ENCODE data around the gene TTLL6. TPM values are rescaled to one million over a fixed set of nuclear protein-coding genes. Genes with fewer than 3 reads are reported as not detected.
A peak's percentile ranks its signal among the peaks of the same experiment; 100 is the strongest.
"Not testable (repeated sequence)": the region's sequence is repeated elsewhere in the genome, so short reads cannot be mapped to it uniquely, and the experiment has no call there.

Gene TTLL6
- total RNA-seq, 1 experiment from 2014 or later = 0.34 TPM

DNA sequence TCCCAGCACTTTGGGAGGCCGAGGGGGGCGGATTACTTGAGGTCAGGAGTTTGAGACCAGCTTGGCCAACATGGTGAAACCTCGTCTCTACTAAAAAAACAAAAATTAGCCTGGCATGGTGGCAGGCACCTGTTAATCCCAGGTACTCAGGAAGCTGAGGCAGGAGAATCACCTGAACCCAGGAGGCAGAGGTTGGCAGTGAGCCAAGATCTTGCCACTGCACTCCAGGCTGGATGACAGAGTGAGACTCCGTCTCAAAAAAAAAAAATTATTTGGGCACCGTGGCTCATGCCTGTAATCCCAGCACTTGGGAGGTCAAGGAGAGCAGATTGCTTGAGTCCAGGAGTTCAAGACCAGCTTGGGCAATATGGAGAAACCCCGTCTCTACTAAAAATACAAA is 3.9 kb upstream of the TTLL6 start:
- in situ Hi-C loops (cut with HindIII; ENCODE audit: low pct_unique_long_range_greater_than_20kb, low sequenced_read_pairs) = not testable (repeated sequence)

DNA sequence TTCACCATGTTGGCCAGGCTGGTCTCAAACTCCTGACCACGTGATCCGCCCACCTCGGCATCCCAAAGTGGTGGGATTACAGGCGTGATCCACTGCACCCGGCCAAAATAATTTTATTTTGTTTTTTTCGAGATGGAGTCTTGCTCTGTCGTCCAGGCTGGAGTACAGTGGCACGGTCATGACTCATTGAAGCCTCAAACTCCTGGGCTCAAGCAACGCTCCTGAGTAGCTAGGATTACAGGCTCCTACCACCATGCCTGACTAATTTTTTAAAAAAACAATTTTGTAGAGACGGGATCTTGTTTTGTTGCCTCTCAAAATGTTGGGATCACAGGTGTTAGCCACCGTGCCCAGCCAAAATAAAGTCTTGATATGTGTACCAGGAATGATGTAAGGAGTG is 2.4 kb upstream of the TTLL6 start:
- in situ Hi-C loops (cut with HindIII; ENCODE audit: low pct_unique_long_range_greater_than_20kb, low sequenced_read_pairs) = loop anchor here (10.0 kb wide), 1 partner anchor 65 kb away; no protein-coding TSS in a partner anchor
- DNase-seq (ENCODE audit: low read depth) = no peak

More for the DNA sequence above, 3.9 kb upstream of the TTLL6 start:
- DNase-seq (ENCODE audit: low read depth) = not testable (repeated sequence)

DNA sequence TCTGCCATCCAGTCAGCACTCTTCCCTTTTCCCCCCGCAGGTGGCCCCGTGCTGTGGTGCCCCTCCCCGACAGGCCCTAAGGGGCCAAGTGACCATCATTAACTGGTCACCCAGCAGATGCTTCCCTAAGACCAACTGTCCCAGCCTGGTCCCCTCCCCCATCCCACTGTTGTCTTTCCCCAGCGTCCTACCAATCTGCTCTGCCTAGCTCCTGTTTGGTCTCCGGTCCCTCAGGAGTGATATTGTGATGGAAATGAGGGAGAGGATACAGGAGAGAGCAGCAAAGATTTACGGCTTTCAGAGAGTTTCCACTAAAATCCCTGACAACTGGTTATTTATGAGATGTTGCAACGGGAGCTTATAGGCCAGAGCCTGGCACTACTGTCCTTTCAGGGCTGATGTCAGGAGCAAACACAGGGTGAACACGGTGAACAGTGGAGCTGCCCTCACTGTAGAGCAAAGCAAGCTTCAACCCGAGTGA is 1.4 kb upstream of the TTLL6 start:
- in situ Hi-C loops (cut with HindIII; ENCODE audit: low pct_unique_long_range_greater_than_20kb, low sequenced_read_pairs) = loop anchor here (10.0 kb wide), 1 partner anchor 66 kb away; no protein-coding TSS in a partner anchor
- no peak for DNase-seq (ENCODE audit: low read depth)

DNA sequence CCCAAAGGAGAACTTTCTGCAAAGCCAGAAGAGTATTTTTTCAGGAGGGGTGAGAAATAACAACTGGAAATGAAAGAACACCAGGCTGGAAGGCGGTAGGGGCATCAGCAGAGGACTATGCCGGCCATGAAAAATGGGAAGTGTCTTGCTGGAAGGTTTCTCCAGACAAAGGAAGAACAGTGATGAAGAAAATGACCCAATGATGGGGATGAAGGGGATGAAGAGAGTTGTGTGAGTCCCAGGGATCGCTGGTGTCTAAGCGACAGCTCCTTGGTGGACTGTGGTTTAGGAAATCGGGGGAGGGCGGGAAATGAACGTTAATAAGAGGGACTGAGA is 623 bp downstream of the TTLL6 start:
- DNase-seq (ENCODE audit: low read depth) = no peak
- in situ Hi-C loops (cut with HindIII; ENCODE audit: low pct_unique_long_range_greater_than_20kb, low sequenced_read_pairs) = loop anchor here (10.0 kb wide), 1 partner anchor 68 kb away; no protein-coding TSS in a partner anchor

DNA sequence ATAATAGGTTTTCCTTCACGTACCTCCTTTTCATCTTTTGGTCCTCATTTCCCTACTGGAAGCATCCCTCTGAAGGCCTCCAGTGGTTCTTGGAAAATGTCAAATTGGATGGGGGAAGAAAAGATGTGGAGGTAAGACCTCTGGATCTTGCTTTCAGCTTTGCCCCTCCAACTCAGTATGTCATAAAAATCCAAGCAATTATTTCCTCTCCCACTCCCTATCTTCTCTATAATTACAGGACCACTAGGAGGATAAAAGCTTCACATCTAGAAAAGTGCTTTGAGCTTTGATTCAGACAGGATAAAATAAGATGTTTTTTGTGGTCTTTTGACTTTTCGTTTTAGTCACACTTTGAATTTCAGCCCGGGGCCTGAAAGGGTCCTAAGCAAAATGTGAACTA is 1.7 kb downstream of the TTLL6 start:
- DNase-seq (ENCODE audit: low read depth) = no peak
- in situ Hi-C loops (cut with HindIII; ENCODE audit: low pct_unique_long_range_greater_than_20kb, low sequenced_read_pairs) = loop anchor here (10.0 kb wide), 1 partner anchor 69 kb away; no protein-coding TSS in a partner anchor

DNA sequence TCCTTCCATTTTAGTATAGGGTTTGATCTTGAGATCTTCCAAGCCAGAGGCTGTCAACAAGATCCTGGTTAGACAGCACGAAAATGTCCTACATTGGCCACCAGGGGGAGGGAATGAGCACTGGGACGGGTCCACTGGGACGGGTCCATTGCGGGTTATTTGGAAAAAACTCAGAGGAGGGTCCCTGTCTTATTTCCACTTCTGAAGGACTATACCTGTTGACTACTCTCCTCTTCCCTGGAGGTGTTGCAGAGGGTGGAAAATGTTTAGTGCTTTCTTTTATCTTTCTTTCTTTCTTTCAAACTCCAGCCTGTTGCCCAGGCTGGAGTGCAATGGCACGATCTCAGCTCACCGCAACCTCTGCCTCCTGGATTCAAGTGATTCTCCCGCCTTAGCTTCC is 2.5 kb downstream of the TTLL6 start:
- in situ Hi-C loops (cut with HindIII; ENCODE audit: low pct_unique_long_range_greater_than_20kb, low sequenced_read_pairs) = loop anchor here (10.0 kb wide), 1 partner anchor 70 kb away; no protein-coding TSS in a partner anchor
- DNase-seq (ENCODE audit: low read depth) = peak; percentile 43

DNA sequence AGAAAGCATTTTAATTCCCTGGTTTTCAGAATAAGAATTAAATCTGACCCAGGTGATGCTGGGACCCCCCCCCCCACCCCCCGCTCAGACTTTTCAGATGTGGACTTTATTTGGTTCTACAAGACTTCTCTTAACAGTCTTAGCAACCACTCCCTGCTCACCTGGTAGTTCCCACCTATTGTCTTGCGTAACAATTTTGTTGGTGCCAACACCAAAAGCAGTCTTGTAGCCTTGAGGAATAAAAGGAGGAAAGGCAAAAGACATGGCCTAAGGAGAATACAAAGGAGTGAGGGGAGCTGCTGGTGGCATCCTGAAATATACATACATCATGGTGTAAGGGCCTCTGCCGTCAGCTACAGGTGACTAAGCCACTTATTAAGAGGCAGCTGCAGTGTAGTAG is 5.0 kb downstream of the TTLL6 start:
- in situ Hi-C loops (cut with HindIII; ENCODE audit: low pct_unique_long_range_greater_than_20kb, low sequenced_read_pairs) = loop anchor here (10.0 kb wide), 1 partner anchor 73 kb away; no protein-coding TSS in a partner anchor
- DNase-seq (ENCODE audit: low read depth) = no peak

DNA sequence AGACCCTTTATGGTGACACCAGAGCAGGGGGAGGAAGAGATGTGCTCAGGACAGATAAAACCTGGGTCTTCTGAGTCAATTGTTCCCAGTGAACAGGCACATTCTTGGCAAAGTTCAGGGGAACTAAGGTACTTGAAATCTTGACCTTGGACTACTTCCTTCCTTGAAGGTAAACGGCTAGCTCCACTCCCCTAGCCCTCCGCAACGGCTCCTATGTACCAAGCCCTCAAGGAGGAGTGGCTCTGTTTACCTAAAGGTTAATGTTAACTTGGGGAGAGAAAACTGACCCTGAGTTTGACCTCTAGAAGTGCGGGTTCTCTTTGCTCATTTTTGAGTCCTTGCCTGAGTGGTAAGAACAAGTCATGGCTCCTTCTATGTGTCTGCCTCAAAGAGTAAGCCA is 7.8 kb downstream of the TTLL6 start:
- in situ Hi-C loops (cut with HindIII; ENCODE audit: low pct_unique_long_range_greater_than_20kb, low sequenced_read_pairs) = loop anchor here (10.0 kb wide), 2 partner anchors 74 to 236 kb away; no protein-coding TSS in a partner anchor
- DNase-seq (ENCODE audit: low read depth) = no peak

DNA sequence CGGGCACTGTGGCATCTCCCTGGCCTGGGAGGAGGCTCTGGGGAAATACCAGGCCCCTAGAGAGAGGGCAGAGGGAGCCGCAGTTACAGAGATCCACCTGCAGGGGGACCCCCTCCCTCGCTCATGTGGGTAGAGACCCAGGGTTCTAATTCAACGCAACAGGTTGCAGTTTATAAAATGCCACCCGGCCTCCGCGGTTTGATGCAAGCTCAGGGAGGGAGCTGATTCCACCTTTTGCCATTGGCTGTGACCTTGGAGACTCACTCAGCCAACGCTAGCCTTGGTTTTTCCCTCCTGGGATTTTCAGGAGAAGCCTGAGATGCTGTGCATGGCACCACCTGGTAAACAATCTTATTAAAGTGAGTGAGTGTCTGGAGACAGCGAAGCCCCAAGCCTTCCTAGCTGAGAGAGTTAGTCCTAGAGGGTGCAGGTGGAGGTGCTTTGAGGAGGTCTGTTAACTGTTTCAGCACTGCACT is 12.1 kb downstream of the TTLL6 start:
- in situ Hi-C loops (cut with HindIII; ENCODE audit: low pct_unique_long_range_greater_than_20kb, low sequenced_read_pairs) = loop anchor here (10.0 kb wide), 2 partner anchors 70 to 240 kb away; no protein-coding TSS in a partner anchor
- DNase-seq (ENCODE audit: low read depth) = peak; percentile 68

DNA sequence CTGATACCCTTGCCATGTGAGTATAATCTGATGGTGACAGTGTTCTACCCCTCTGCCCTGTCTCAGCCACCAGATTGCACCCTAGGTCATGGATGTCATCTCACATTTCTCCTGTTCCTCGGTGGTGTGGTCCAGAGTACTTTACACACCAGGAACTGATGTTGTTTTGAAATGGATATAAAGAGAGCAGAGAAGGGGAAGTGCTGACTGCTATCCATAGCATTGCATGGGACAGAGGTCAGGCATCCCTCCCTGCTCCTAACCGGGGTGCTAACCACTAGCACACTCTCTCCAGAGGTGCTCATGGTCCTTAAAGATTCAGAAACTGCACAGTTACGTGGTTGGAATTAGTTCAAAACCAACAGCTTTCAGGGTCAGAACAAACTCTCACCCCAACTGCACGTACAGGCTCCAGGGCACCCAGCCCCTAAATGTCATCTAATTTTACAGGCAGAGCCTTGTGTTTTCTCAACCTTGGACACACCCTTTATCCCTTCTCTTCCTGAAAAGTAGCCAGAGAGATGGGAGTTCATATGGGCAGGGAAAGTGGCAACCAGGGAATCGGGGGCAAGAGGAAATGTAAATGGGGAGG is 16.3 kb downstream of the TTLL6 start:
- in situ Hi-C loops (cut with HindIII; ENCODE audit: low pct_unique_long_range_greater_than_20kb, low sequenced_read_pairs) = loop anchor here (10.0 kb wide), 2 partner anchors 66 to 244 kb away; no protein-coding TSS in a partner anchor
- no peak for DNase-seq (ENCODE audit: low read depth)

DNA sequence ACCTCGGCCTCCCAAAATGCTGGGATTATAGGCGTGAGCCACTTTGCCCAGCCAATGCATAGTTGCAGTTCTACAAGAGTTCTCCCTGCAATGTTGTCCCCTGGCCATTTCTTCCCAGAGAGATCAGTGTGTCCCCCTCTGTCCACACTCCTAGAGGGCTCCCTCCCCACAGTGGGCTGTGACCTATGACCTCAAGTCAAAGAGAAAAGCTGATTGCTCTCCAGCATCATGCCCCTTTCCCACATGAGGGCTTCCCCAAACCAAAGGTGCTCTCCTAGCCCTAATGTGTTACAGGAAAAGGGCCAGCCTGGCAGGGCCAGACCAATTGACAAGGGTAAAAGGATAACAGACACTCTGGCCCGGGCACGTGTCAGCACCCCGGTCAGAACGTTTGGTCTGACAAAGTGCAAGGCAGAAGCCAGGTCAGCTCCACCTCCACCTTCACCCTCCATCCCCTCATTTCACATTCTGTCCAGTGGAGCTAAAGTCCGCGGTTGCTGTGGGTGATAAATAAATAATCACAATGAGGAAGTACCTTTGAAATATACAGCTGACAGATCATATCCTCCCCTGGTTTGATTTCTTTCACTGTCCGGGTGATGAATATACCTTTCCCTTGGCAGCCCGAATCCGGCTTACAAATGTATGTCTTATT is 17.8 kb downstream of the TTLL6 start:
- in situ Hi-C loops (cut with HindIII; ENCODE audit: low pct_unique_long_range_greater_than_20kb, low sequenced_read_pairs) = no loop called here
- peak; percentile 70 for DNase-seq (ENCODE audit: low read depth)

DNA sequence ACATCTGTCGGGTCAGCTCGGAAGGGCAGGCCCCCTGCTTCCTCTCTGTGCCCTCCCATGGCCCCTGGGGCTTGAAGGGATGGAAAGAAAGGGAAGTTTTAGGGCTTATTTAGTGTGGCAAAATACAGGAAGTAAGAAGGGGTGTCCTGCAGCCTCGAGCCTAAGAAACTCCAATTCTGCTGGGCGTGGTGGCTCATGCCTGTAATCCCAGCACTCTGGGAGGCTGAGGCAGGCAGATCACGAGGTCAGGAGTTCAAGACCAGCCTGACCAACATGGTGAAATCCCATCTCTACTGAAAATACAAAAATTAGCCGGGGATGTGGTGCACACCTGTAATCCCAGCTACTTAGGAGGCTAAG is 20.9 kb downstream of the TTLL6 start:
- in situ Hi-C loops (cut with HindIII; ENCODE audit: low pct_unique_long_range_greater_than_20kb, low sequenced_read_pairs); DNase-seq (ENCODE audit: low read depth): not testable (repeated sequence)

DNA sequence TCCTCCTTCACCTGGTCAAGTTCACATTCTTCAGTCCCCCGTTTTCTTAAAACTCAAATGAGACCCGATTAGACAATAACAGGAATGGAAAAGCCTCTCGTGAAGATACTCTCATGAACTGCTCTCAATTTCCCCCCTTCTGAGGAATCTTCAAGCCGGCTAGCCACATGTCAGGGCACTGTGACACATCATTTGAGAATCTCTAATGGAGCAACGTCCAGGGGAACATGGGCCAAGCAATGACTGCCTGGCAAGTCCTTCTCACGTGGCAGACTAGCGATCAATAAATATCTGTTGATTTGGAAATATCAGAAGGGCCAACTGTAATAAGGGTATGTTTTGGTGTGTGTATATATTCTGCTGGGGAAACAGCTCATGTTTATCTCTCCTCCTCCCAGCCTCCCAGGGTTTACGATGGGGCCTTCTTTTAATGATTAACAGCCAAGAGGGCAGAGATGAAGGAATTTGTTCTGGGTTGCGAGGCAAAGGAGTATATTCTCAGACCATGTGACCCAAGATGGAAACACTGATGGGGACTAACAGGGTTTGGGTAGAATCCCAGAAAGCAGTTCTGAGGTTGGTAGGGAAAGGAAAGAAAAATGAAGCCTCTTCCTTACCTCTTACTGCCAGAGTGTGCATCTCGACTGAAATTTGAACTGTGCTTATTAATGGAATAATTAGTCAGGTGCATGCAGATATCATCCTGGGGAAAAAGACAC is 21.4 kb downstream of the TTLL6 start:
- peak; percentile 86 for DNase-seq (ENCODE audit: low read depth)
- in situ Hi-C loops (cut with HindIII; ENCODE audit: low pct_unique_long_range_greater_than_20kb, low sequenced_read_pairs) = no loop called here

DNA sequence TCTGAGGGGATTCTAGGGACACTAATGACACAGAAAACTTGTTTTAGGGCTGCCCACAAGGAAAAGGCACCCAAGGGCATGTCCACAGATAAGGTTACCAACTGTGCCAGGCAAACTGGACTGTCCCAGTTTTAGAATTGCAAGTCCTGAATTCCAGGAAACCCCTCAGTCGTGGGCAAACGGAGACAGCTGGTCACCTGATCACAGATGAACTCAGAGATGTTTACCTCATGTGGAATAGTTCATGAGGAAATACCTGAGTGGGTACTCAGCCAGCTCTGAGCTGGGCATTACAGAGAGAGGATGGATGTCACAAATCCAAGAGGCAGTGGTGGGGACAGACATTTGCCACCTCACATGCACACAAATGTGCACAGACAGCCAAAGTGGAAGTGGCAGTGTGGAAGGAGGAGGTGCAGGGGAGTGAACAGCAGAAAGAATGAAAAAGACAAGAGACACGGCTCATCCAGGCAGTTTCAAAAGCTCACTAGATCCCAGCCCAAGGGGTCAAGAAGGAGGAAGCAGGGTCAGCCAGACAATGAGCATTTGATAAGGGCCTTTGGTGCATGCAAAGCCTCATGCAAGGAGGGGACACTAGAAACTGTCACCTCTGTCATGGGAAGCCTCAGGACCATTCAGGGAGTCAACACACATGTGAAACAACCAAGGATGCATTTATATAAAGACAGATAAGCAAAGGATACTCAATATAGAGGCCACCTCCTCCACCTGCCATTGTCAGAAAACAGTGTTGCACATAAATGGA is 24.8 kb downstream of the TTLL6 start:
- in situ Hi-C loops (cut with HindIII; ENCODE audit: low pct_unique_long_range_greater_than_20kb, low sequenced_read_pairs) = no loop called here
- no peak for DNase-seq (ENCODE audit: low read depth)

DNA sequence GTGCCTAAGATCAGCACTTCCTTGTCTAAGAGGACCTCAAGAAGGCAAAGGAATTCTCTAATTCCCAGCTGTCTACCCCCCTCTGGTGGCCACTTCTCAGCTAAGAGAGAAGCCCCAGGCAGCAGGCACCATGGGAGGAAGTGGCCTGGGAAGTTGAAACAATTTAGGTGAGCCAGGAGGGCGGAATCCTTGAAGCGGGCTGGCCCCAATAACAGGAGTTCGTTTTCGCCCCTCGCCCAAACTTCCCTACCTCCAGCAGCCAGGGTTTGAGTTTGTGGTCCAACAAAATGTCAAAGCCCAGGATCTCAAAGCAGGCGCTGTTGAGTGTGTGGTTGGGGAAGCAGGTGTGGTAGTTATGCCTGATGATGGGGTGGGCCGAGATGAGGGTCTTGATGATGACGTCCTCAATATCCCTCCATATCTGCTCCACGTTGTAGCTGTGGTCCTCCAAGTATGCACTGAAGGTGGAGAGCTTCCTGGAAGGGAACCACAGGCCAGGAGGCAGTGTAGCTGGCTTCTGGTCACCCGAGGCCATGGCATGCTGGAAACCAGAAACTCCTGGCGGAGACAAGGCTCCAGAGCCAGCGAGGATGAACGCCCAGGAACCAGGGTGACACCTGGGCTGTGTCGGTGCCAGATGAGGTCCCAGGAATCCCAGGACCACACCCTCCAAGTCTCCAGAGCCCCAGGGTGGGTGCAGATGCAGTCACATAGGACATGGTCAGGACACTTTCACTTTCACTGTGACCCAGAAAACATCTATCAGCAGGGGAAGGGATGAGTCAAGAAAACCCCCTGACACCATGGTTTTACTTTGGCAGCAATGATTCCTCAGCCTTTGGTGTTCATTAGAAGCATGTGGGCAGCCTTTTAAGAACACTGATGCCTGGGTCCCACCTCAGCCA is 25.6 kb downstream of the TTLL6 start:
- DNase-seq (ENCODE audit: low read depth) = peak; percentile 77
- in situ Hi-C loops (cut with HindIII; ENCODE audit: low pct_unique_long_range_greater_than_20kb, low sequenced_read_pairs) = no loop called here

DNA sequence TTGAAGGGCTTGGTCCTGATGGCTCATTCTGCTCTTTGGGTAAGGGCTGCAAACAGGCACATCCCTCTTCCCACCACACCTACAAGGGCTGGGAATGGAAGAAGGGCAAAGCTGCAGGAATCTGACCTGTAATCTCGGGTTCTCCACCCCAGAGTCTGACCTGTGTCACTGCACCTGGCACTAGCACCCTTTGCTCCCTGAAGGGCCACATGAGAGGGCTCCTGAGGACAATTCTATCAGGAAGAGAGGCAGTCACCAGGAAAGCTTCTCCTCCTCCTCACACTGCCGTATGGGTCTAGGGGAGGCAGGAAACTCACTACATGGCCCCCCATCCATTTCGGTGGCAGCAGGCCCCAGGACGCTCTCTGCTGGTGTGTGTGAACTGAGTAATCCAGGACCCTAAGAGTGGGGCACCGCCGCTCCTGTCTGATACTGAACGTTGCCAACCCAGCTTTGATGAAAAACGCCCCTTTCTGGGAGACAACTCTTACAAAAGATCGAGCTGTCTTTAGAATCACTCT is 26.4 kb downstream of the TTLL6 start:
- in situ Hi-C loops (cut with HindIII; ENCODE audit: low pct_unique_long_range_greater_than_20kb, low sequenced_read_pairs) = no loop called here
- no peak for DNase-seq (ENCODE audit: low read depth)

DNA sequence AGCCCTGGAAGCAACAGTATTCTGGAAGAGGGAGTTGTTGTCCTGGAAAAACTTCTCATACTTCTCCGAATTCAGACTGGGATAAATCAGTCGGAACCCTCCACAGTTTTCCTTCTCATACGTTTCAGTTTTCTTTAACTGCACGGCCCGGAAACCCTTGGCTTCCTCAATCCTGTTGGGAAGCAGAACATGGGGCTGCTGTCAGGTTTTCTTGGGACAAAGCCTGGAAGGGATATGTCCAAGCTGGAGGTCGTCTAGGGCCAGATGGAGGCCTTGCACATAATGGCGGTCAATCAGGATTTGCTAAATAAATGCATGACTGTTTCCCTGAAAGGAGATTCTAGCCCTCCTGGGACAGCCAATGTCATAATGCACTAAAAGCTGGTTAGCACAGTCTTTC is 29.2 kb downstream of the TTLL6 start:
- in situ Hi-C loops (cut with HindIII; ENCODE audit: low pct_unique_long_range_greater_than_20kb, low sequenced_read_pairs) = no loop called here

More for the DNA sequence above, 29.2 kb downstream of the TTLL6 start:
- no peak for DNase-seq (ENCODE audit: low read depth)

Measured in Caki2 (cell line).